OCI-LY1 (cell line): ENCODE measurements around the gene PARD3.

ENCODE experiments used
- H2AFZ ChIP-seq: fragments of 200-600 bp; sonication (generic), shearing (Covaris generic); 2 replicates; pipeline ENCODE4 v1.6.0; 2014; ENCODE audit warnings: antibody characterized with exemption, mild to moderate bottlenecking, low read length
- H3F3A ChIP-seq: fragments of 200-600 bp; sonication (generic), shearing (Covaris generic); 2 replicates; pipeline ENCODE4 v1.6.0; 2014; ENCODE audit warnings: mild to moderate bottlenecking, antibody characterized with exemption, low read length, moderate library complexity; ENCODE audit not compliant: insufficient read depth
- H3K27ac ChIP-seq: fragments of 200-600 bp; sonication (generic); 2 replicates; pipeline ENCODE4 v1.5.1; 2014; ENCODE audit warnings: low read length, mixed run types, mild to moderate bottlenecking, low read depth; ENCODE audit not compliant: poor library complexity, severe bottlenecking
- H3K27me3 ChIP-seq: fragments of 200-600 bp; sonication (generic); 2 replicates; pipeline ENCODE4 v1.6.0; 2014; ENCODE audit warnings: antibody characterized with exemption, mild to moderate bottlenecking, low read length, moderate library complexity; ENCODE audit not compliant: insufficient read depth
- H3K36me3 ChIP-seq: fragments of 200-600 bp; sonication (generic); 2 replicates; pipeline ENCODE4 v1.6.1; 2014; ENCODE audit warnings: mild to moderate bottlenecking, antibody characterized with exemption, low read length, moderate library complexity, mixed read lengths; ENCODE audit not compliant: insufficient read depth
- H3K4me1 ChIP-seq: fragments of 200-600 bp; sonication (generic); 2 replicates; pipeline ENCODE4 v1.5.1; 2014; ENCODE audit warnings: mild to moderate bottlenecking, low read length, moderate library complexity; ENCODE audit not compliant: insufficient read depth, severe bottlenecking
- H3K4me2 ChIP-seq: fragments of 200-600 bp; sonication (generic), shearing (Covaris generic); 2 replicates; pipeline ENCODE4 v1.6.1; 2014; ENCODE audit warnings: low read length
- H3K4me3 ChIP-seq: fragments of 200-600 bp; sonication (generic); 2 replicates; pipeline ENCODE4 v1.5.1; 2014; ENCODE audit warnings: low read length, low read depth, mild to moderate bottlenecking, mixed read lengths; ENCODE audit not compliant: poor library complexity, severe bottlenecking
- H3K79me2 ChIP-seq: fragments of 200-600 bp; shearing (Covaris generic); 2 replicates; pipeline ENCODE4 v1.6.1; 2016; ENCODE audit warnings: mixed run types, low read length, mixed read lengths; ENCODE audit not compliant: insufficient read depth
- H3K9ac ChIP-seq: fragments of 200-600 bp; sonication (generic), shearing (Covaris generic); 2 replicates; pipeline ENCODE4 v1.6.1; 2014; ENCODE audit warnings: mild to moderate bottlenecking, low read length, mixed read lengths
- H3K9me2 ChIP-seq: fragments of 200-600 bp; sonication (generic), shearing (Covaris generic); 2 replicates; pipeline ENCODE4 v1.6.1; 2014; ENCODE audit warnings: low read depth, mild to moderate bottlenecking, low read length, mixed read lengths
- H3K9me3 ChIP-seq: fragments of 200-600 bp; shearing (Covaris generic); 2 replicates; pipeline ENCODE4 v1.6.1; 2014; ENCODE audit warnings: low read length, mixed read lengths
- H4K20me1 ChIP-seq: fragments of 200-600 bp; sonication (generic), shearing (Covaris generic); 2 replicates; pipeline ENCODE4 v1.6.0; 2016; ENCODE audit warnings: mild to moderate bottlenecking, low read length; ENCODE audit not compliant: insufficient read depth
- EZH2 ChIP-seq: fragments of 200-600 bp; sonication (generic), shearing (Covaris generic); IDR thresholded peaks from 2 replicates; pipeline ENCODE4 v1.8.0; 2017; ENCODE audit warnings: borderline replicate concordance, mixed run types, mild to moderate bottlenecking, antibody characterized with exemption, low read length, moderate library complexity, mixed read lengths
- TF ChIP-seq, protein P1 (sequence below): fragments of 200-600 bp; sonication (generic), shearing (Covaris generic); IDR thresholded peaks from 2 replicates; pipeline ENCODE4 v1.5.1; 2017; ENCODE audit warnings: mild to moderate bottlenecking, antibody characterized with exemption, low read length, moderate library complexity, mixed read lengths

The PARD3 gene

DNA sequence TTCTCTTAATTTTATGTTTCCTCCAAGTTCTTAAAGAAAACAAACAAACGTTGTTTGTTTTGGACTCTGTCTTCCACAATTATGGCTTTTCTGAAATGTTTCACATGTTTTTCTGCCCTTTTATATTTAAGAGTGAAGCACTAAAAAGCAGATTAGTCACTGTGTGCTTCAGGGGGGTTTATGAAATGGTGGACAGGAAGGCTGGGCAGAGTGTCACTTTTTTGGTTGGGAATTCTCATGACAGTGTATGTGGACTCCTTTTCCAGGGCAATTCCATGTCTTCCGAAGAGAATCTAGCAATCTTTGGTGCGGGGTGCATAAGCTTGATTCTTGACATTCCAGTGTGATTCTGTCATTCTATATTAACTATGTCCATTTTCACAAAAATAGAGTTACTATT, 669.4 kb downstream of the PARD3 start:
- Histone ChIP-seq H3K9me3 (no peaks in the 10 kb centered on the region), H3K36me3 (no peaks in the 10 kb centered on the region), H3K4me2 (no peak overlapping the region), H2AFZ (no peak overlapping the region), H3K9me2 (no peaks in the 10 kb centered on the region), H4K20me1 (no peaks in the 10 kb centered on the region), H3K27ac (no peak overlapping the region), H3K79me2 (no peaks in the 10 kb centered on the region), H3K9ac (no peak overlapping the region), H3K4me1 (no peaks in the 10 kb centered on the region), H3K4me3 (no peak overlapping the region), H3K27me3 (no peaks in the 10 kb centered on the region), H3F3A (no peaks in the 10 kb centered on the region)
- TF ChIP-seq EZH2, result no peak
- TF ChIP-seq, protein P1, sequence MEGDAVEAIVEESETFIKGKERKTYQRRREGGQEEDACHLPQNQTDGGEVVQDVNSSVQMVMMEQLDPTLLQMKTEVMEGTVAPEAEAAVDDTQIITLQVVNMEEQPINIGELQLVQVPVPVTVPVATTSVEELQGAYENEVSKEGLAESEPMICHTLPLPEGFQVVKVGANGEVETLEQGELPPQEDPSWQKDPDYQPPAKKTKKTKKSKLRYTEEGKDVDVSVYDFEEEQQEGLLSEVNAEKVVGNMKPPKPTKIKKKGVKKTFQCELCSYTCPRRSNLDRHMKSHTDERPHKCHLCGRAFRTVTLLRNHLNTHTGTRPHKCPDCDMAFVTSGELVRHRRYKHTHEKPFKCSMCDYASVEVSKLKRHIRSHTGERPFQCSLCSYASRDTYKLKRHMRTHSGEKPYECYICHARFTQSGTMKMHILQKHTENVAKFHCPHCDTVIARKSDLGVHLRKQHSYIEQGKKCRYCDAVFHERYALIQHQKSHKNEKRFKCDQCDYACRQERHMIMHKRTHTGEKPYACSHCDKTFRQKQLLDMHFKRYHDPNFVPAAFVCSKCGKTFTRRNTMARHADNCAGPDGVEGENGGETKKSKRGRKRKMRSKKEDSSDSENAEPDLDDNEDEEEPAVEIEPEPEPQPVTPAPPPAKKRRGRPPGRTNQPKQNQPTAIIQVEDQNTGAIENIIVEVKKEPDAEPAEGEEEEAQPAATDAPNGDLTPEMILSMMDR, result no peak

DNA sequence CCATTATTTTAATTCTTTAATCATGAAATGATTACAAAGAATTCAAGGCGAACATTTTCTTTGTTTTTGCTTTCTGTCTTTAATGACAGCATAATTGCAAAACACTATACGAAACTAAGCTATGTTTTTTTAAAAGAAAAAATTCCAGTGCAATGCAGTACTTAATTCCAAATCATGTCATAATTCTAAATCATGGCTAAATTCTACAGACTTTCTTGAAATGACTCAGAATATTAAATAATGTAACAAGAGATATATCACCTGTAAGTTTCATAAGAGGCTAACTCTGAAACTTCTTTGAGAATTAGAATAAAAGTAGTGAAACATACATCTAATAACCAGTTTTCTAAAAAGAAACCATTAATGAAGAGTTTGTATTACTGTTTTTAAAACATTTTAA, 671.6 kb downstream of the PARD3 start:
- TF ChIP-seq, protein P1, result no peak
- no peak for TF ChIP-seq EZH2
- Histone ChIP-seq H3K9ac (no peak overlapping the region), H2AFZ (no peak overlapping the region), H3K4me3 (no peak overlapping the region), H3K27ac (no peak overlapping the region), H3K4me2 (no peak overlapping the region), H3K79me2 (no peaks in the 10 kb centered on the region), H3K9me3 (no peaks in the 10 kb centered on the region), H3F3A (no peaks in the 10 kb centered on the region), H3K9me2 (no peaks in the 10 kb centered on the region), H3K27me3 (no peaks in the 10 kb centered on the region), H4K20me1 (no peaks in the 10 kb centered on the region), H3K4me1 (no peaks in the 10 kb centered on the region), H3K36me3 (no peaks in the 10 kb centered on the region)

DNA sequence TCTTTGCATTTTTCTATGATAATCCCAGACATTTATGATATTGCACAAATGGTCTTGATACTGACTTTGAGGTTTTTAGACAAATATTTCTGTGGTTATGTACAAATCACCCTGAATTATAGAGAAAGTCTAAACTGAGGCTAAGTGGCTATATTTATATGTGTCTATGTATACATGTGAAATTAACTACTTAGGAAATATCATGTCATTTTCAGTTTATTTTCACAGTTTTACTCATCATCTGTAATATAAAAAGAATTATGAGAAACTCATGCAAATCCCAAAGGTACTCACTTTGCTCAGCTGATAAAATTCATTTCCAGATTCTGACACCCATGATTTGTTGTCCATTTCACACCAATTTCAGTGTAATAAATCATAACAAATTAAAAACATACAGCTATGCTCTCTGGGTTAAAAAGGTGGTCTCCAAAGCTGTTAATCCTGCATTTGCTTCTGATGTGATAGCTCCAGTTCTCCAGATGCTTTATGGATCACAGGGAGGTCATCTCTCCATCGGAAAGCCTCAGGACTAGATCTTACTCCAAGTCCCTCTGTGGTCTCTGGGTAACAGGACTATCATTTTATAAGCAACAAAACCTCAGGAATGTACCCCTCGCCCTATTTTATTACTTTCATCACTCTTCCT, 673.9 kb downstream of the PARD3 start:
- no peaks in the 10 kb centered on the region for H3K9me2 ChIP-seq
- H3K27ac ChIP-seq, result no peak overlapping the region
- no peaks in the 10 kb centered on the region for H3K27me3 ChIP-seq
- H3K4me1 ChIP-seq, result no peaks in the 10 kb centered on the region
- H3K9me3 ChIP-seq, result no peaks in the 10 kb centered on the region
- H3K36me3 ChIP-seq, result no peaks in the 10 kb centered on the region
- TF ChIP-seq EZH2, result no peak
- TF ChIP-seq, protein P1, result no peak
- no peak overlapping the region for H2AFZ ChIP-seq
- no peak overlapping the region for H3K9ac ChIP-seq
- no peak overlapping the region for H3K4me3 ChIP-seq
- H3K4me2 ChIP-seq, result no peak overlapping the region
- H3K79me2 ChIP-seq, result no peaks in the 10 kb centered on the region
- no peaks in the 10 kb centered on the region for H3F3A ChIP-seq
- H4K20me1 ChIP-seq, result no peaks in the 10 kb centered on the region
